Testis (tissue), 2 donors: ENCODE results near the gene C1orf198.

ENCODE experiments used
- POLR2A ChIP-seq: fragments of 450-650 bp; IDR thresholded peaks from one replicate; pipeline ENCODE4 v1.6.1; 2017; ENCODE audit warnings: antibody characterized with exemption, mild to moderate bottlenecking, moderate library complexity
- TF ChIP-seq, protein P1 (sequence below), 3 experiments: fragments of 450-650 bp in 2 of 3; fragments of 200-600 bp in 1 of 3; sonication (generic) in 1 of 3; IDR thresholded peaks; one replicate each; pipeline ENCODE4 v1.5.1; 2016 to 2019; ENCODE audit warnings: antibody characterized with exemption in 3 of 3, mild to moderate bottlenecking in 2 of 3, moderate library complexity in 1 of 3

DNA sequence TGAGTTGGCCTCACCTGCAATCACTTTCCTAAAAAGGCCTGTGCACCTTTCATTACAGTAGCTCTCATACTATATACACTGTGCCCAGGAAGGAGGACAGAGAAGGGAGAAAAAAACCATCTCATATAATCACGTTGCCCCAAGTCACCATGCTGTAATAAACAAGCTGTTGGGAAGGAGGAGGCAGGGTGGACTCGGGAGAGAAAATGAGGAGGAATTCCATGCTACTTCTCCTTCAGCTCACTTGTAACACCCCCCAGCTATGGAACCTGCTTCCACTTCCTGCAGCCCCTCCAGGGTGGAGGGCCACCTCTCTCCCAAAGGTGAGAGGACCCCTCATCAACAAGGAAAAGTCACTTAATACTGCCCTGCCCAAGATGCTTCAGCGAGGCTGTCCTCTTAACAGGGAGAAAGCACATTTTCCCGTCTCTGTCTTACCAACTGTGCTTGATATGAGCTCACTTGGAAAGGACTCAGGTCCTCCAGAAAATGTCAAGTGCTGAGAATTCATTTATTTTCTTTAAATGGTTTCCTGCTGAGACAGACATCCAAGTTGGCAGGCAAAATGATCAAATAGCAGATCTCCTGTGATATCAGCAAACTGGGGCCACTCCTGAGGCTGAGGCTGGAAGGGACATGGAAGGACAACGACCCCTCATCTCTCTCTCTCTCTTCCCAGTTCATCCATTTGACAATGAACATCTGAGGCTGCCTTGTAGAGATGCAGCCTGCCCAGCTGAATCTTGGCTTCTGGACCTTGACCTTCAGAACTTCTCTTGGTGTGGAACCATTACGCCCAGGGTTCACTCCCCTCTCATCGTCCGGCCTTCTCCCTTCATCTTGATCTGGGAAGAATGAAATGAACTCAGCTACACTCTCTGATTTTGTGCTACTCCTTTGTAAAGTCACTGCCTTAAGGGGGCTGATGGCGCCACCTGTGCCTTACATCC, 67.2 kb downstream of the C1orf198 start:
- TF ChIP-seq, protein P1, sequence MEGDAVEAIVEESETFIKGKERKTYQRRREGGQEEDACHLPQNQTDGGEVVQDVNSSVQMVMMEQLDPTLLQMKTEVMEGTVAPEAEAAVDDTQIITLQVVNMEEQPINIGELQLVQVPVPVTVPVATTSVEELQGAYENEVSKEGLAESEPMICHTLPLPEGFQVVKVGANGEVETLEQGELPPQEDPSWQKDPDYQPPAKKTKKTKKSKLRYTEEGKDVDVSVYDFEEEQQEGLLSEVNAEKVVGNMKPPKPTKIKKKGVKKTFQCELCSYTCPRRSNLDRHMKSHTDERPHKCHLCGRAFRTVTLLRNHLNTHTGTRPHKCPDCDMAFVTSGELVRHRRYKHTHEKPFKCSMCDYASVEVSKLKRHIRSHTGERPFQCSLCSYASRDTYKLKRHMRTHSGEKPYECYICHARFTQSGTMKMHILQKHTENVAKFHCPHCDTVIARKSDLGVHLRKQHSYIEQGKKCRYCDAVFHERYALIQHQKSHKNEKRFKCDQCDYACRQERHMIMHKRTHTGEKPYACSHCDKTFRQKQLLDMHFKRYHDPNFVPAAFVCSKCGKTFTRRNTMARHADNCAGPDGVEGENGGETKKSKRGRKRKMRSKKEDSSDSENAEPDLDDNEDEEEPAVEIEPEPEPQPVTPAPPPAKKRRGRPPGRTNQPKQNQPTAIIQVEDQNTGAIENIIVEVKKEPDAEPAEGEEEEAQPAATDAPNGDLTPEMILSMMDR (IDR thresholded peaks at IDR 0.05), result no peak
- no peak for TF ChIP-seq POLR2A
